ENCODE measurements around the gene CCDC14.
"Not testable (repeated sequence)": the region's sequence is repeated elsewhere in the genome, so short reads cannot be mapped to it uniquely, and the experiment has no call there.

The CCDC14 gene

DNA sequence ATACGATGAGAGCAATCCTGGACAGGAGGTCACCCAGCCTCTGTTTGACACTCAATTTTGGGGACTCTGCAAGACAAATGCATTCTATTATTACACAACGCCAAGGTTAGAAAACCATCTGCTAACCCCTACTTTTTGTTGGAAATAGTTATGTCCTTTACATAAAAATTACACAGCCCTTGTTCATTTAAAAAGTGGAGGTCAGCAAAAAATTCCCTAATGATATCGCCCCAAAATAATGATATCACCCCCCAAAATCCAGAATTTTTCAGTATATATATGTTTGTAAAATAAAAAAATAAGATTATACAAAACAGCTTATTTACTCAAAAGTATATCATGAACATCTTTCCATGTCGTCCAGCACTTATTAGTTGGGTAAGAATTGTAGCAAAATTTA is 19.5 kb upstream of the CCDC14 start:
- no peak for FAIRE-seq
- no peak for DNase-seq (ENCODE audit: insufficient read length)
- no peak for TF ChIP-seq POLR2A (IDR thresholded peaks at IDR 0.05; ENCODE audit: low read depth, low read length)
- no peak for TF ChIP-seq TAF1 (IDR thresholded peaks at IDR 0.05; ENCODE audit: borderline replicate concordance, low read depth, low read length)
- no peak for TF ChIP-seq POLR2AphosphoS5 (IDR thresholded peaks at IDR 0.05; ENCODE audit: low read depth, low read length)

DNA sequence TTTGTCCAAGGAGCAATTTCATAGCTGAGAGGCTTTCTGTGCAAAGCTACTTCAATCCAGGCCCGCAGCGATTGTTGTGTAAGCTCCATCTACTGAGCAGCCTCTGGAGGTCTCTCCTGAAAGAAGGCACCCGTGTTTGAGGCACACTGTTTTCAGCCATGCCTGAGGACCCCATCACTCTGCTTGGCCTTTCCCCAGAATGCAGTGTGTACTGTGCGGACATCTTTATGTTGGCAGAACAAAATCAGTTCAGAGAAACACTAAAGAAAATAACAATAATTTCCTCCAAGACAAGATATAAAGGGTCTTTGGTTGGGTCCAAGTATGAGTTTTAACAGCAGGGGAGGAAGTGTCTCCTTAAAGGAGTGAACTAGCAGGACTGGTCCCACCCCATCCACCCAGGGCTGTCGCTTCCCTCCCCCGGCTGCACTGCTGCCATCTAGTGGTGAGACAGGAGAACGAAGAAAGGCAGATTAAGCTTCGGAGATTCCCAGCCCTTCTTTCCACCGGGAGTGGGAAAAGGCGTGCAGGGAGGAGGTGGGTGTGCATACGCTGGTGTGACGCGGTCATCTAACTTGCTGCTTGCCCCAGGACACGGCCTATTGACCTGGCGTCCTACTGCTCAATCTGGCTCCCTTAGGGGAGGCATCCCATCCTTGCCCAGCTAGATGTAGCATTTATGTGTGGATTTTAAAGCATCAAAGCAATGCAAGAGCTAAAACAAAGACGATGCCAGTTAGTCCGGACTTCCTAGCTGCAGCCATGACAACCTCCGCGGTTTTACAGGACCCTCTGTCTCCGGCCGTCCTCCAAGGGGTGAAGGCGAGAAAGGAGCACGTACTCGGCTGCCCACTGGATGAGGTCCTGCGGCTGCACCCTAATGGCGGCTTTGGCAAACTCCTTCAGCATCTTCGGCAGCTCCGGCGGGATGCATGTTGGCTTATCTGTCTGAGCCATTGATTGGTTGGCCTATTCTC is 18.8 kb upstream of the CCDC14 start:
- FAIRE-seq, result peak; percentile 90
- DNase-seq (ENCODE audit: insufficient read length), result not testable (repeated sequence)

DNA sequence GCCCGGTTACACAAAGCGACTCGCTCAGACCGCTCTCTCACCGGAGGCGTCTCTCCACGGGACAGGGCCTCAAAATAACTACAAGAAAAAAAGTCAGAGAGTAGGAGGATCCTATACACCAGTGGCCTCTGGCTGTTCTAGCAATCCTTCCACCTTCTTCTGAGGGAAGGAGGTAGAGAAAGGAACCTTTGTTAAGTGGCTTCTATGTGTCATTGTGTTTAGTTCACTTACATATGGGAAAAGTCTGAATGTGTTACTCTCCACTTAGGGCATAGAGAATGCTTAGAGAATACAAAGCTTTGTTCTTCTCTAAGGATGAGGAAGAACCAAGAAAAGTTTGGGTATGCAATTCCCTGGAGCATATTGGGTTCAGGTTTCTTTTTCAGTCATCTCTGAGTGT is 15.9 kb upstream of the CCDC14 start:
- FAIRE-seq; DNase-seq (ENCODE audit: insufficient read length): not testable (repeated sequence)

DNA sequence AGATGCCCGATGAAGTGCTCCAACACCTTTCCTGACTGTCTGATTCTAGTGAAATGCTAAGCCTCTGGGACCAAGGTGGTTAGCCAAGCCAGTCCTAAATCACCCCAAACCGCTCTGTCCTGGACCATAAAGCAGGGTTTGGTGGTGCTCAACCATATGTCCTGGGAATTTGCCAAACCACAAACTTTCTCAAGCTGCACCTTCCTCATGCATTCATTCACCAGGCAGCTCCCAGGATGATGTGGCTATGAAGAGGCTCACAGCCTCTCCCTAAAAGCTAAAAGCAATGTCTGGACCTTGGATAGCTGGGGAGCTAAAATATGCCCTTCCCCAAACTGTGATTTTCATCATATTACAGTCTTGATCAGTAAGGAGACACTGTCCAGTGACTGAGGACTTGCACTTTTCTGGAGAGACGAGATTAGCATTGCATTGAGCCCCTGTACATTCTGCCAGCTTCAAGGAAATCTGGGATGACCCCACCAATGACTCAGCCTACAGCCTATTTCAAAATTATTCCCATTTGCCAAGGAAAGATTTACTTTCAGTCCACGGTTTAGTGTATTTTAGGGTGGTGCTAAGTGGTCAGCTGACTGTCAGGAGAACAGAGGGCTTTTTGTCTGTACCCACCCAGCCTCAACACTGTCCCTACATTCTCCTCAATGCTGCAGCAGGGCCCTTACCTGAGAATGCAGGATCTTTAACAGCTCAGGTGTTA is 15.3 kb upstream of the CCDC14 start:
- not testable (repeated sequence) for DNase-seq (ENCODE audit: insufficient read length); FAIRE-seq

DNA sequence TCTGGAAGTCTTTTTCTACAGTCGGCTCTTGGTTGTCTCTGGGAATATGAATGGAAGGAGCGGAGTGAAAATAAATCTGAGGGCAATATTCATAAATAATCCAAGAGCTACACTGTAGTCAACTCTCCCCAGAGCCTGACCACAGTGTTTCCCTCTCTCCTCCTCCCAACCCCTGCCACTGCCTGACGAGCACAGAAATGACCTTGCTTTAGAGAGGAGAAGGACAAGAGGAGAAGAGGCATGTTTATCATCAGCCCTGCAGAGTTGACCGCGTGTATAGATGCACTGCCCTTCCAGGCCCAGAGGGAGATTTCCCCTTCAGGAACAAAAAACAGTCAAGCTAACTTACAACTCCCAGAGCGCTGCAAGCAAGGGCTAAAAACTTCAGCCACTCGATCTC is 14.0 kb upstream of the CCDC14 start:
- FAIRE-seq; DNase-seq (ENCODE audit: insufficient read length): not testable (repeated sequence)

DNA sequence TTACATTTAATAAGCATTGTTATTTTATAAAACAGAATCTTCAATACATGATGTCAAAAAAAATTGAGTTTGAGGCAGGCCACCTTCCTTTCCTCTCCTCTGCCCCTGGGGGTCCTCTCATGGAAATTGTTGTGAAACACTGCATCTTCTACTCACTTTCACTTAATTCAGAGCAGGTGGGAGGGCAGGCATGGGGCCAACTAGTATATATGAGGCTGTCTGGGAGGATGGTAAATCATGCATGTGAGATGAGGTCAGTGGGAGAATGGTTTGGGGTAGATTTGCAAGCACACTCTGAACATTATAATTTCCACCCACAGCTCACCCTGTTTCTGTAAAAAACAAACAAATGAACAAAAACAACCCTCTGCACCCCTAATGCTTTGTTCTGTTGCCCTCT is 10.4 kb upstream of the CCDC14 start:
- FAIRE-seq, result no peak
- TF ChIP-seq TAF1 (IDR thresholded peaks at IDR 0.05; ENCODE audit: borderline replicate concordance, low read depth, low read length), result no peak
- no peak for TF ChIP-seq POLR2AphosphoS5 (IDR thresholded peaks at IDR 0.05; ENCODE audit: low read depth, low read length)
- TF ChIP-seq POLR2A (IDR thresholded peaks at IDR 0.05; ENCODE audit: low read depth, low read length), result no peak
- DNase-seq (ENCODE audit: insufficient read length), result no peak

DNA sequence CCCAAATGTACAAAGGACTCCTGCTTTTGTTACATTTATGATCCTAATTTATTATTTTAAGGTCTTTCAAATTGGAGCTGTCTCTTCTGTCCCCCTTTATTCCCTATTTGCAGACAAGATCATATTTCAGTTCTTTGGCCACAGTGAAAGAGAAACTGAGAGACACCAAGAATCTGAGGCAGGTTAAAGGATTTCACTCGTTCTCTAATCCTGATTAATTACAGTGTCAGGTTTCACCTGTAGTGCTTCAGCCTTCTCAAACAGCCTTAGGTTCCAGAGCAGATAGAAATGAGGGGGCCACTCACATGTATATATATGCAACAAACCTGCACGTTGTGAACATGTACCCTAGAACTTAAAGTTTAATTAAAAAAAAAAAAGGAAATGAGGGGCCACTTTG is 6.2 kb upstream of the CCDC14 start:
- FAIRE-seq; DNase-seq (ENCODE audit: insufficient read length): not testable (repeated sequence)

DNA sequence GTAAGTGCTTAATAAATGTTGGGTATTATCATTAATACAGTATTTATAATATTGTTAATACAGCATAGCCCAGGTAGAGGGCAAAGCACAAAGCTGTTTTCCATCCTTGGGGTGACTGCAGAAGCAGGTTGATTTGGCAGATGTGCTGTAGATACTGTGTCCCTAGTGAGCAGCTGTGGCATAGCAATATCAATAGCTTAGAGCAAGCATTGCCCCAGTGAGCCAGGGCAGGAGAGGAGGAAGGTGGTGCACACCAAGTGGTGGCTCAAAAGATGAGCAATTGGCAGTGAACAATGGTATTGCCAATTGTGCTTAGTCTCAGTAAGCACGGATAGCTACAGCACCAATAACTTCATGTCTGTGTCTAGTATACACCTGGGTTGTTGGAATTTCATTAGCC is 5.8 kb upstream of the CCDC14 start:
- FAIRE-seq, result peak; percentile 76
- DNase-seq (ENCODE audit: insufficient read length), result not testable (repeated sequence)

DNA sequence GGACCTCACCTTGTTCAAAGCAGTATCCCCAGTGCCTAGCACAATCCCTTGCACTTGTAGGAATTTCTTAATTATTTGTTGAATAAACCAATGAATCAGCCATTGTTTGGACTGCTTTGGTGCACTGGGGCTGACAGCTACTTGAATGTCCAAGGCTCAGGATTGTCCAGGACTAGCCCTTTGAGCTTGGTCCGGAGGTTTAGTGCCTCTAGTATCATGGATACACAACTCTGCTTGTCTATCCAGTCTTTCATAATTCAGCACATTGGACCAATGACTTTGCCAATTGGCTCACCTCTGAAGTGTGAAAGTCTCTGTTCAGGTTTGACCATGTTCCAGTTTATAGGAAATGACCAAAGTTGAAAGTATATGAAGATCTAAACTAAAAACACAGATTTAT is 3.8 kb upstream of the CCDC14 start:
- not testable (repeated sequence) for DNase-seq (ENCODE audit: insufficient read length); FAIRE-seq

DNA sequence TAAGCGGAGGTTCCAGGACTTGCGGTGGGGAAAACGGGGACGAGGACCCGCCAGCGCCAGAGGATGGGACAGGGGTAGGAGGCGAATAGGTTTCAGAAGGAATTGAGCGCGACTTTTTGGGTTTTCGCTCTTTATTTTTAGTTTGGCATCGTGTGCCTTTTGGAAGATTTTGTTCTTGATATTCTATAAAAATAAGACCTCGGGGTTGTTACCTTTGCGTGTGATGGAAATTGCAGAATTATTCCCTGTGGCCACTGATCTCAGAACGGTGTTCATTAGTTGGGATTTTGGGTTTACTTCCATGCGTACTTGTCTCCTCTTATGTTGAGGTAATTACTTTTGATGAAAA is 453 bp upstream of the CCDC14 start:
- FAIRE-seq, result peak; percentile 68

DNA sequence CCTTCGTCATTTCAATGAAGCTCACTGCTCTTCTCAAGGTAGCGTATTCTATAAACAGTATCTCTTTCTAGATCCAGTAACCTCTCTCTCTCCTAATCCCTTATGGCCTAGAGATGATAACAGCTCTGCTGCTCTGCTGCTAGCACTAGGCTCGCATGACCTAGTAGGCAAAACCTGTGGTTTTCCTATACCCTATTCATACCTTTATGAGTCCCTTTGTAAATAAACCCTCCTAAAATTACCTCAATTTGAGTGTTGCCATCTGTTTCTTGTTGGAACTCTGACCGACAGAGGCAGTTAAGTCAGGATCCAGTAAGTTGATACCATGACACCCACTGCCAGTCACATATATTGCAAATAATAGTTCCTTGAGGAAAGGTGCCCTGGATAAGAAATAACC is 7.3 kb downstream of the CCDC14 start:
- FAIRE-seq (peak; percentile 82), DNase-seq (ENCODE audit: insufficient read length) (no peak)
- TF ChIP-seq TAF1 (IDR thresholded peaks at IDR 0.05; ENCODE audit: borderline replicate concordance, low read depth, low read length) (no peak), POLR2A (IDR thresholded peaks at IDR 0.05; ENCODE audit: low read depth, low read length) (no peak), POLR2AphosphoS5 (IDR thresholded peaks at IDR 0.05; ENCODE audit: low read depth, low read length) (no peak)

More for the DNA sequence above, 453 bp upstream of the CCDC14 start:
- no peak for TF ChIP-seq POLR2AphosphoS5 (IDR thresholded peaks at IDR 0.05; ENCODE audit: low read depth, low read length)
- TF ChIP-seq POLR2A (IDR thresholded peaks at IDR 0.05; ENCODE audit: low read depth, low read length), result no peak
- no peak for TF ChIP-seq TAF1 (IDR thresholded peaks at IDR 0.05; ENCODE audit: borderline replicate concordance, low read depth, low read length)
- no peak for DNase-seq (ENCODE audit: insufficient read length)

DNA sequence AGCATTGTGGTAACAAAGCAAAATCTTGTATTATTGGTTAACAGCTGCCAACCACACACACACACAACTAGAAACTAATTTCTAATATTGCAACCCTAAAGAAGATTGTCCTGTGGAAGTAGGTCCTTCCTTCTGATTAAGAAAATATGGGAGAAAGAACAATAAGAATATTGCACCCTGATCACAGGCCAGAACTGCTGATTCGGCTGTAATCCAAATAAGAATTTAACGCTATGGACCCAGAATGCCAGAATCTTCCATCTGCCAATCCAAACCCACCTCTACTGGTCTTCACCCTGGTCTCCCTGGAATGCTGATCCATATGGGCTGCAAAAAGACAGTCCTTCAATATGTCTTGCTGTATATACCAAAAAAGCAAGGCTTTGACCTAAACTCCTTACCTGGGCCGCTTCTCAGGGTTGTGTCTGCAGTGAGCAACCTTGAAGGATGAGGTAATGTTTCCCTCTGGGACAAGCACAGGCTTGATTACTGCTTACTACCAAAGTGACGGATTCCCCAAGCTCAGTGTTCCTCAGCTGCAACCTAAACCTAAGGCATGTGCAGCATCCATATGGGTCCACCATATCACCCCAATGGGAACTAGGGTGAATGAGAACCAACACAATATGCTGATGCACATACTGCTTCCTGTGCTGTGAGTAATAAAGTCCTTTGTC is 8.0 kb downstream of the CCDC14 start:
- FAIRE-seq (peak; percentile 76), DNase-seq (ENCODE audit: insufficient read length) (no peak)
- TF ChIP-seq POLR2A (IDR thresholded peaks at IDR 0.05; ENCODE audit: low read depth, low read length) (no peak), TAF1 (IDR thresholded peaks at IDR 0.05; ENCODE audit: borderline replicate concordance, low read depth, low read length) (no peak), POLR2AphosphoS5 (IDR thresholded peaks at IDR 0.05; ENCODE audit: low read depth, low read length) (no peak)
